H9 (cell line): ENCODE measurements around the gene MRPL36. TPM values are rescaled to one million over a fixed set of nuclear protein-coding genes. Genes with fewer than 3 reads are reported as not detected.

Source experiments
- DNase-seq: peaks from one replicate; pipeline ENCODE4 v3.0.0-alpha.2; 2017
- H2AFZ ChIP-seq: one replicate; pipeline ENCODE4 v1.6.1; 2013; ENCODE audit warnings: mild to moderate bottlenecking, low read length, control low read depth, moderate library complexity
- H2AK5ac ChIP-seq: 2 replicates; pipeline ENCODE4 v1.6.1; 2013; ENCODE audit warnings: low read length, control low read depth, mixed read lengths; ENCODE audit not compliant: insufficient read length
- H2BK120ac ChIP-seq: one replicate; pipeline ENCODE4 v1.6.1; 2013; ENCODE audit warnings: low read depth, mild to moderate bottlenecking, low read length, control low read depth, inconsistent platforms; ENCODE audit not compliant: poor library complexity, severe bottlenecking
- H2BK12ac ChIP-seq: 2 replicates; pipeline ENCODE4 v1.6.1; 2013; ENCODE audit warnings: low read length, control low read depth, mixed read lengths, low read depth; ENCODE audit not compliant: insufficient read length
- H2BK15ac ChIP-seq: 2 replicates; pipeline ENCODE4 v1.6.1; 2013; ENCODE audit warnings: low read depth, low read length, control low read depth
- H2BK20ac ChIP-seq: one replicate; pipeline ENCODE4 v1.6.1; 2013; ENCODE audit warnings: low read depth, mild to moderate bottlenecking, low read length, control low read depth, inconsistent platforms; ENCODE audit not compliant: poor library complexity, severe bottlenecking
- H2BK5ac ChIP-seq: 2 replicates; pipeline ENCODE4 v1.6.1; 2013; ENCODE audit warnings: low read length, control low read depth, mixed read lengths; ENCODE audit not compliant: insufficient read length
- H3K14ac ChIP-seq: 2 replicates; pipeline ENCODE4 v1.6.1; 2013; ENCODE audit warnings: low read length, control low read depth; ENCODE audit not compliant: insufficient read depth
- H3K18ac ChIP-seq: 2 replicates; pipeline ENCODE4 v1.6.1; 2013; ENCODE audit warnings: low read depth, mild to moderate bottlenecking, mixed read lengths, low read length, control low read depth; ENCODE audit not compliant: insufficient read length
- H3K23ac ChIP-seq: 2 replicates; pipeline ENCODE4 v1.6.1; 2013; ENCODE audit warnings: low read length, control low read depth, mixed read lengths, low read depth; ENCODE audit not compliant: insufficient read length
- H3K23me2 ChIP-seq: 2 replicates; pipeline ENCODE4 v1.6.1; 2013; ENCODE audit warnings: low read depth, mild to moderate bottlenecking, mixed read lengths, low read length, control low read depth; ENCODE audit not compliant: insufficient read length, poor library complexity, severe bottlenecking
- H3K27ac ChIP-seq: 2 replicates; pipeline ENCODE4 v1.5.1; 2013; ENCODE audit warnings: low read length, control low read depth, mixed read lengths, low read depth; ENCODE audit not compliant: insufficient read length
- H3K27me3 ChIP-seq: 2 replicates; pipeline ENCODE4 v1.6.1; 2013; ENCODE audit warnings: low read length, control low read depth, inconsistent platforms; ENCODE audit not compliant: insufficient read depth
- H3K4ac ChIP-seq: 2 replicates; pipeline ENCODE4 v1.6.1; 2013; ENCODE audit warnings: low read depth, mild to moderate bottlenecking, control low read depth, inconsistent platforms, low read length, moderate library complexity
- H3K4me1 ChIP-seq: 2 replicates; pipeline ENCODE4 v1.6.1; 2013; ENCODE audit warnings: low read length, control low read depth, inconsistent platforms; ENCODE audit not compliant: insufficient read depth
- H3K4me2 ChIP-seq: 2 replicates; pipeline ENCODE4 v1.6.1; 2013; ENCODE audit warnings: low read length, control low read depth, mixed read lengths; ENCODE audit not compliant: insufficient read length, insufficient read depth
- H3K56ac ChIP-seq: 2 replicates; pipeline ENCODE4 v1.6.1; 2013; ENCODE audit warnings: low read depth, mild to moderate bottlenecking, mixed read lengths, low read length, control low read depth; ENCODE audit not compliant: insufficient read length
- H3K79me1 ChIP-seq: 2 replicates; pipeline ENCODE4 v1.6.1; 2013; ENCODE audit warnings: low read depth, mild to moderate bottlenecking, moderate library complexity, low read length, control low read depth, inconsistent platforms; ENCODE audit not compliant: insufficient read depth, poor library complexity, severe bottlenecking
- H3K79me2 ChIP-seq: 2 replicates; pipeline ENCODE4 v1.6.1; 2013; ENCODE audit warnings: low read length, control low read depth, inconsistent platforms; ENCODE audit not compliant: insufficient read depth
- H3K9ac ChIP-seq: 2 replicates; pipeline ENCODE4 v1.6.1; 2013; ENCODE audit warnings: low read length, control low read depth, mixed read lengths; ENCODE audit not compliant: insufficient read length; ENCODE audit errors: extremely low read depth
- H3K9me3 ChIP-seq: one replicate; pipeline ENCODE4 v1.6.1; 2013; ENCODE audit warnings: low read depth, low read length, inconsistent platforms; ENCODE audit not compliant: control insufficient read depth
- H3T11ph ChIP-seq: one replicate; pipeline ENCODE4 v1.6.1; 2013; ENCODE audit warnings: mild to moderate bottlenecking, low read length, control low read depth, inconsistent platforms
- H4K20me1 ChIP-seq: one replicate; pipeline ENCODE4 v1.6.1; 2013; ENCODE audit not compliant: control insufficient read depth, insufficient read length, insufficient read depth
- H4K5ac ChIP-seq: 2 replicates; pipeline ENCODE4 v1.6.1; 2013; ENCODE audit warnings: low read depth, mild to moderate bottlenecking, mixed read lengths, low read length, control low read depth; ENCODE audit not compliant: insufficient read length
- H4K8ac ChIP-seq: replicated peaks from 2 replicates; pipeline ENCODE4 v1.6.1; 2013; ENCODE audit warnings: low read length, control low read depth, mixed read lengths, low read depth; ENCODE audit not compliant: insufficient read length
- H4K91ac ChIP-seq: 2 replicates; pipeline ENCODE4 v1.6.1; 2013; ENCODE audit warnings: low read depth, mild to moderate bottlenecking, moderate library complexity, mixed read lengths, low read length, control low read depth; ENCODE audit not compliant: insufficient read length
- H3K27ac Mint-ChIP-seq, 3 experiments: 2 replicates in 2 of 3; 3 replicates in 1 of 3; pipeline ENCODE4 v1.8.0; 2020 to 2021; ENCODE audit warnings: mixed read lengths in 3 of 3, mild to moderate bottlenecking in 1 of 3, moderate library complexity in 1 of 3
- H3K27me3 Mint-ChIP-seq: 2 replicates; pipeline ENCODE4 v1.8.0; 2021; ENCODE audit warnings: low read depth, mild to moderate bottlenecking, moderate library complexity, mixed read lengths
- H3K36me3 Mint-ChIP-seq, 3 experiments: 2 replicates in 2 of 3; 3 replicates in 1 of 3; pipeline ENCODE4 v1.8.0; 2020 to 2021; ENCODE audit warnings: low read depth in 3 of 3, mixed read lengths in 3 of 3; ENCODE audit not compliant: insufficient read depth in 1 of 3
- H3K4me1 Mint-ChIP-seq, 2 experiments: 2 replicates each; pipeline ENCODE4 v1.8.0; 2020; ENCODE audit warnings: mixed read lengths in 2 of 2
- H3K4me3 Mint-ChIP-seq, 2 experiments: 2 replicates in 1 of 2; 3 replicates in 1 of 2; pipeline ENCODE4 v1.8.0; 2020 to 2021; ENCODE audit warnings: mild to moderate bottlenecking in 2 of 2, mixed read lengths in 2 of 2, moderate library complexity in 1 of 2
- H3K9me3 Mint-ChIP-seq, 2 experiments: 2 replicates in 1 of 2; 3 replicates in 1 of 2; pipeline ENCODE4 v1.8.0; 2020; ENCODE audit warnings: mild to moderate bottlenecking in 2 of 2, mixed read lengths in 2 of 2, moderate library complexity in 1 of 2
- CTCF ChIP-seq: fragments of 200-600 bp; sonication (generic); conservative IDR thresholded peaks from 3 replicates; pipeline ENCODE4 v1.8.0; 2021; ENCODE audit warnings: antibody characterized with exemption, mild to moderate bottlenecking
- WGBS: extraction: QIAGEN DNeasy Blood & Tissue Kit; methylation state at CpG from one replicate; pipeline ENCODE4 v1.1.7; 2013; ENCODE audit warnings: missing lambda C conversion rate, low lambda C conversion rate, mixed read lengths; ENCODE audit not compliant: insufficient read length; ENCODE audit errors: extremely low coverage; 5-methylcytosine and 5-hydroxymethylcytosine counted together
- total RNA-seq: library from RNA; stranded (reverse); gene quantifications from 2 replicates; pipeline ENCODE4 v1.2.1, GENCODE V29; 2021

MRPL36 gene
- total RNA-seq, 1 experiment from 2014 or later: 67.3 TPM

DNA sequence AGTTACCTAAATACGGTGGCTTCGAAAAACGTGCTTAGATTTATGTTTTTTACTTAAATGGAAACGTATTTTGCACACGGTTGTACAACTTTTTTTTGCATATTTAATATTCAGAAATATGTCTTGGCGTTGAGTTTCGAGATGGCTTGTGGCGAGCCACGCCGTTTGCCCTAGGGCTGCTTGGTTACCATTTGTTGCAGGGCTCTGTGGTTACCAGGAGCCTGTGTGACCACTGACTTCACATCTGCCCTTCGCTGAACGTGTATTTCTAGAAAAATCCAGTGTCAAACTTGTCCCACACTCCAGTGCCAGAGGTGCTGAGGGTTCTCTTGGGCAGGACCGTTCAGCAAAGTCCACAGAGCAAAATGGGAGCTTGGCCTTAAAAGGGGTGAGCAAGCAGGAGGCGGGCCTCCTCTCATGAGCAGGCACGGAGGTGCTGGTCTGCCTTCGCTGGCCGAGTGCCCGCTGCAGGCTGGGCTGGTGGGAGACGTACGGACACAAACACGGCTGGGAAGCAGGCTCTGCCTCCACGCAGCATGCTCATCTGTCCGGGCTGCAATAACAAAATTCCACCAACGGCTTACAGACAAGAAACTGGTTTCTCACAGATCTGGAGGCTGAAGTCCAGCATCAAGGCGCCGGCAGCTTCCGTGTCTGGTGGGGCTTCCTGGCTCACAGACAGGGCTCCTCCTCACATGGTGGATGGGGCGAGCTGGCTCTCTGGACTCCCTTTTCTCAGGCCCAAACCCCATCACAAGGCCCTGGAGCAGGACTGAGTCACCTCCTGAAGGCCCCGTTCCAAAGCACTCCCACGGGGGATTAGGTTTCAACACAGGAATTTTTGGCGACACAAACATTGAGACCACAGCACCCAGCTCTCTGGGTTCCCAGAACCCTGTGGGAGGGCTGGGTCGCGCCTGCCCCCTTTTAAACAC, 5.4 kb downstream of the MRPL36 start:
- Histone ChIP-seq H3K79me1 (peaks cover 6% of the 10 kb centered on the region), H4K8ac (no peak overlapping the region), H3K9ac (no peak overlapping the region), H3K79me2 (peaks cover 3% of the 10 kb centered on the region; the same call in 1 of the 2 replicates), H3K23me2 (peaks cover 4% of the 10 kb centered on the region), H3K18ac (no peak overlapping the region), H4K5ac (no peak overlapping the region), H2BK15ac (no peak overlapping the region), H3K27me3 (no peaks in the 10 kb centered on the region), H2AFZ (no peak overlapping the region), H2BK120ac (no peak overlapping the region), H3K9me3 (no peaks in the 10 kb centered on the region), H3K4me2 (no peak overlapping the region), H4K20me1 (no peaks in the 10 kb centered on the region), H2BK20ac (no peak overlapping the region), H2BK5ac (no peak overlapping the region), H3K14ac (no peak overlapping the region), H3T11ph (no peak overlapping the region), H3K4ac (no peak overlapping the region), H3K23ac (no peak overlapping the region), H3K4me1 (peaks cover 3% of the 10 kb centered on the region; the same call in 1 of the 2 replicates), H2BK12ac (no peak overlapping the region), H3K27ac (no peak overlapping the region), H4K91ac (no peak overlapping the region), H3K56ac (no peak overlapping the region), H2AK5ac (no peak overlapping the region)
- Mint-ChIP-seq H3K27me3 (no peaks in the 10 kb centered on the region), H3K36me3 (peaks cover 12 to 29% (median 25%) of the 10 kb centered on the region in 3 experiments), H3K9me3 (no peaks in the 10 kb centered on the region), H3K4me3 (no peak overlapping the region; a peak in 1 of 5 replicates), H3K27ac (peak overlapping the region in 1 of 3 experiments; percentile 77; a peak in 1 of 7 replicates), H3K4me1 (peaks cover 22 to 25% of the 10 kb centered on the region in 2 experiments)
- WGBS: no CpG with 5 or more reads among the region's 33 CpGs
- no peak for TF ChIP-seq CTCF
- no peak for DNase-seq
